ENCODE results near the gene GIN1. TPM values are rescaled to one million over a fixed set of nuclear protein-coding genes. Genes with fewer than 3 reads are reported as not detected.

The GIN1 gene
- total RNA-seq, 2 experiments from 2014 or later = 3.9 to 5.8 TPM

GRCh38 chr5:103102234-103102633 is 17.7 kb downstream of the GIN1 start:
- BruUV-seq (replicated peaks) = no TSS peak
- Histone ChIP-seq H3K36me3 (ENCODE audit: insufficient read depth, low read length) (peaks cover 19% of the 10 kb centered on the region), H3K27ac (ENCODE audit: low read depth, low read length, poor library complexity, severe bottlenecking) (no peak overlapping the region), H3K4me3 (ENCODE audit: low read depth, low read length, poor library complexity, severe bottlenecking) (no peak overlapping the region), H3K4me2 (ENCODE audit: low read length) (no peak overlapping the region), H4K20me1 (ENCODE audit: insufficient read depth, low read length) (no peaks in the 10 kb centered on the region), H3K4me1 (ENCODE audit: insufficient read depth, low read length, poor library complexity, severe bottlenecking) (no peaks in the 10 kb centered on the region), H3K9me2 (ENCODE audit: insufficient read depth, low read length) (0 out of 2 replicates have a peak, but pooled peaks cover 3% of the 10 kb centered on the region), H2AFZ (ENCODE audit: low read length) (no peak overlapping the region), H3K9me3 (ENCODE audit: low read length) (no peaks in the 10 kb centered on the region), H3K79me2 (ENCODE audit: insufficient read depth, low read depth, low read length) (no peaks in the 10 kb centered on the region)
- DNase-seq (ENCODE audit: low spot score) = no peak
- intact Hi-C loops (cut with micrococcal nuclease; ENCODE audit: unreplicated experiment) = no loop called here
- TF ChIP-seq CTCF (conservative IDR thresholded peaks at IDR 0.05; ENCODE audit: low read length) = no peak
- no peak for TF ChIP-seq EZH2phosphoT487 (IDR thresholded peaks at IDR 0.05; ENCODE audit: borderline replicate concordance, low read depth, low read length)
- ChIA-PET POLR2A (interaction anchor here (0.7 kb wide), 1 partner anchor 1183 kb away, joined by 3 read pairs; no protein-coding TSS in a partner anchor), CTCF (ENCODE audit: unreplicated experiment) (no interaction called here)

GRCh38 chr5:103101079-103101750 is 18.7 kb downstream of the GIN1 start:
- intact Hi-C loops (cut with micrococcal nuclease; ENCODE audit: unreplicated experiment) = no loop called here
- no peaks in the 10 kb centered on the region for H3K4me1 ChIP-seq (ENCODE audit: insufficient read depth, low read length, poor library complexity, severe bottlenecking)
- no peak overlapping the region for H3K4me2 ChIP-seq (ENCODE audit: low read length)
- no peaks in the 10 kb centered on the region for H3K9me3 ChIP-seq (ENCODE audit: low read length)
- H4K20me1 ChIP-seq (ENCODE audit: insufficient read depth, low read length) = no peaks in the 10 kb centered on the region
- H2AFZ ChIP-seq (ENCODE audit: low read length) = no peak overlapping the region
- CTCF ChIA-PET (ENCODE audit: unreplicated experiment) = no interaction called here
- 0 out of 2 replicates have a peak, but pooled peaks cover 3% of the 10 kb centered on the region for H3K9me2 ChIP-seq (ENCODE audit: insufficient read depth, low read length)
- no peak overlapping the region for H3K27ac ChIP-seq (ENCODE audit: low read depth, low read length, poor library complexity, severe bottlenecking)
- DNase-seq (ENCODE audit: low spot score) = no peak
- peaks cover 19% of the 10 kb centered on the region for H3K36me3 ChIP-seq (ENCODE audit: insufficient read depth, low read length)
- no peaks in the 10 kb centered on the region for H3K79me2 ChIP-seq (ENCODE audit: insufficient read depth, low read depth, low read length)
- POLR2A ChIA-PET = interaction anchor here (0.6 to 0.8 kb wide), 3 partner anchors 8 to 233 kb away, joined by 3 to 5 read pairs (median 3); no protein-coding TSS in a partner anchor
- TF ChIP-seq EZH2phosphoT487 (IDR thresholded peaks at IDR 0.05; ENCODE audit: borderline replicate concordance, low read depth, low read length) = no peak
- no peak for TF ChIP-seq CTCF (conservative IDR thresholded peaks at IDR 0.05; ENCODE audit: low read length)
- no TSS peak for BruUV-seq (replicated peaks)
- no peak overlapping the region for H3K4me3 ChIP-seq (ENCODE audit: low read depth, low read length, poor library complexity, severe bottlenecking)

- Histone ChIP-seq H3K27ac (ENCODE audit: low read depth, low read length, poor library complexity, severe bottlenecking) (no peak overlapping the region), H4K20me1 (ENCODE audit: insufficient read depth, low read length) (no peaks in the 10 kb centered on the region), H3K79me2 (ENCODE audit: insufficient read depth, low read depth, low read length) (no peaks in the 10 kb centered on the region), H3K9me2 (ENCODE audit: insufficient read depth, low read length) (no peaks in the 10 kb centered on the region), H3K4me1 (ENCODE audit: insufficient read depth, low read length, poor library complexity, severe bottlenecking) (no peaks in the 10 kb centered on the region), H3K4me3 (ENCODE audit: low read depth, low read length, poor library complexity, severe bottlenecking) (no peak overlapping the region), H3K4me2 (ENCODE audit: low read length) (no peak overlapping the region), H3K9me3 (ENCODE audit: low read length) (no peaks in the 10 kb centered on the region), H3K36me3 (ENCODE audit: insufficient read depth, low read length) (peaks cover 13% of the 10 kb centered on the region), H2AFZ (ENCODE audit: low read length) (no peak overlapping the region)
- TF ChIP-seq CTCF (conservative IDR thresholded peaks at IDR 0.05; ENCODE audit: low read length) = no peak
- TF ChIP-seq EZH2phosphoT487 (IDR thresholded peaks at IDR 0.05; ENCODE audit: borderline replicate concordance, low read depth, low read length) = no peak
- no TSS peak for BruUV-seq (replicated peaks)
- intact Hi-C loops (cut with micrococcal nuclease; ENCODE audit: unreplicated experiment) = no loop called here
- no peak for DNase-seq (ENCODE audit: low spot score)
- ChIA-PET CTCF (ENCODE audit: unreplicated experiment) (no interaction called here), POLR2A (interaction anchor here (0.7 to 1.5 kb wide), 3 partner anchors 8 to 17 kb away, joined by 3 to 7 read pairs (median 3); no protein-coding TSS in a partner anchor)
Observed at GRCh38 chr5:103098993-103099392, 20.9 kb downstream of the GIN1 start.

Measured in OCI-LY7 (cell line).